Erythroblast (primary cell): ENCODE measurements around the gene S100A8.

ENCODE experiments used
- GATA1 ChIP-seq: IDR thresholded peaks from 2 replicates; pipeline ENCODE4 v1.6.1; 2011; ENCODE audit warnings: low read depth, mild to moderate bottlenecking, control low read depth, low read length, moderate library complexity
- POLR2A ChIP-seq: IDR thresholded peaks from 2 replicates; pipeline ENCODE4 v1.6.1; 2011; ENCODE audit warnings: mild to moderate bottlenecking, low read length

- no peak for TF ChIP-seq POLR2A
- no peak for TF ChIP-seq GATA1
Measured at GRCh38 chr1:153366261-153366660, 24.6 kb downstream of the S100A8 start.
